ENCODE results near the gene PIK3R2.

- TF ChIP-seq YY1 (IDR thresholded peaks at IDR 0.05; ENCODE audit: low read depth, low read length) (no peak), CTCF (IDR thresholded peaks at IDR 0.05; ENCODE audit: control extremely low read depth in 1 of 3, insufficient read depth in 1 of 3, low read depth in 1 of 3, low read length in 3 of 3) (no peak), RBBP5 (IDR thresholded peaks at IDR 0.05; ENCODE audit: borderline replicate concordance, low read depth, low read length) (no peak), CEBPB (IDR thresholded peaks at IDR 0.05; ENCODE audit: low read depth, low read length) (no peak), POU5F1 (IDR thresholded peaks at IDR 0.05; ENCODE audit: low read depth, low read length) (no peak), EZH2 (IDR thresholded peaks at IDR 0.05; ENCODE audit: low read depth, low read length, severe bottlenecking) (no peak), MAX (IDR thresholded peaks at IDR 0.05) (no peak), CHD2 (IDR thresholded peaks at IDR 0.05; ENCODE audit: low read length) (no peak), SIN3A (conservative IDR thresholded peaks at IDR 0.05 in 1 of 2, IDR thresholded peaks at IDR 0.05 in 1 of 2; ENCODE audit: low read depth in 1 of 2, low read length in 2 of 2) (no peak), ATF3 (IDR thresholded peaks at IDR 0.05; ENCODE audit: insufficient read depth, low read depth, low read length) (no peak), GTF2F1 (IDR thresholded peaks at IDR 0.05; ENCODE audit: borderline replicate concordance, low read depth, low read length) (no peak)
Observed at GRCh38 chr19:18128044-18128443, 24.9 kb upstream of the PIK3R2 start.
